TTC549 (cell line): ENCODE data around the gene IGFALS.

Experiments used
- FAIRE-seq: peaks from 2 replicates; lab custom pipeline; 2012; peaks lifted over from hg19 to GRCh38; lab: Jason Lieb, UNC

The IGFALS gene

GRCh38 chr16:1775846-1776671 is 17.4 kb downstream of the IGFALS start:
- no peak for FAIRE-seq

- no peak for FAIRE-seq
These were observed 18.3 kb downstream of the IGFALS start for GRCh38 chr16:1775006-1775845.

- no peak for FAIRE-seq
These were observed 19.1 kb downstream of the IGFALS start for GRCh38 chr16:1774448-1774780.

- no peak for FAIRE-seq
These were observed 19.6 kb downstream of the IGFALS start for GRCh38 chr16:1773703-1774447.

- FAIRE-seq = no peak
These were observed 20.4 kb downstream of the IGFALS start, which contains the start of gene MRPS34 for GRCh38 chr16:1772908-1773702. Gene MRPS34 (minus strand): TSS chr16:1773134. CDS start chr16:1773119, 15 bp downstream.

- no peak for FAIRE-seq
These were observed 21.1 kb downstream of the IGFALS start, which contains the start of gene EME2 for GRCh38 chr16:1772362-1772907. Gene EME2 (plus strand): TSS chr16:1772810. CDS start chr16:1773228, 418 bp downstream.

- no peak for FAIRE-seq
These were observed 21.6 kb downstream of the IGFALS start for GRCh38 chr16:1771864-1772361.

- FAIRE-seq = no peak
These were observed 22.2 kb downstream of the IGFALS start, which contains the start of gene NME3 for GRCh38 chr16:1771188-1771863. Gene NME3 (minus strand): TSS chr16:1771543. CDS start chr16:1771534, 9 bp downstream.

GRCh38 chr16:1770328-1771187 is 22.9 kb downstream of the IGFALS start:
- FAIRE-seq = no peak

GRCh38 chr16:1769402-1770300 is 23.9 kb downstream of the IGFALS start:
- FAIRE-seq = no peak

GRCh38 chr16:1768767-1769401 is 24.6 kb downstream of the IGFALS start:
- no peak for FAIRE-seq

- FAIRE-seq = no peak
These were observed 25.3 kb downstream of the IGFALS start for GRCh38 chr16:1768061-1768766.

- FAIRE-seq = no peak
These were observed 26.1 kb downstream of the IGFALS start for GRCh38 chr16:1767116-1767994.

- no peak for FAIRE-seq
These were observed 26.8 kb downstream of the IGFALS start for GRCh38 chr16:1766701-1767100.

- FAIRE-seq = no peak
These were observed 27.3 kb downstream of the IGFALS start for GRCh38 chr16:1766231-1766630.

- FAIRE-seq = no peak
These were observed 27.7 kb downstream of the IGFALS start for GRCh38 chr16:1765826-1766225.
